HEK293 (cell line): Measurements from ENCODE around the gene PRR5.
"Not testable (repeated sequence)": the region's sequence is repeated elsewhere in the genome, so short reads cannot be mapped to it uniquely, and the experiment has no call there.

Experiments used
- CTCF ChIA-PET: fragments of 350-600 bp; formaldehyde crosslinking; extraction: SDS; loops from one replicate; lab custom pipeline; 2021; ENCODE audit warnings: antibody characterized with exemption; lab: Yijun Ruan, JAX
- POLR2A ChIA-PET: fragments of 300-600 bp; formaldehyde crosslinking; extraction: SDS; loops from one replicate; lab custom pipeline; 2020; ENCODE audit warnings: antibody characterized with exemption, inconsistent platforms; lab: Yijun Ruan, JAX
- H3K27ac ChIP-seq: fragments of 200-500 bp; sonication (Bioruptor generic); 2 replicates; pipeline ENCODE4 v1.5.1; 2014; ENCODE audit warnings: low read depth, low read length, control low read depth, inconsistent platforms; ENCODE audit errors: extremely low read depth
- H3K36me3 ChIP-seq, 2 experiments: fragments of 200-500 bp in 1 of 2; sonication (Bioruptor generic) in 1 of 2; 1 replicate in 1 of 2; 2 replicates in 1 of 2; pipeline ENCODE4 v1.5.1; 2014 to 2017; ENCODE audit warnings: inconsistent platforms in 2 of 2, low read length in 2 of 2; ENCODE audit not compliant: control insufficient read depth in 2 of 2, insufficient read depth in 1 of 2
- H3K4me1 ChIP-seq: fragments of 200-500 bp; sonication (Bioruptor generic); 2 replicates; pipeline ENCODE4 v1.5.1; 2014; ENCODE audit warnings: mild to moderate bottlenecking, low read length, inconsistent platforms; ENCODE audit not compliant: control insufficient read depth, insufficient read depth
- H3K4me3 ChIP-seq: 2 replicates; pipeline ENCODE4 v1.5.1; 2011; ENCODE audit warnings: low read depth, mild to moderate bottlenecking, control low read depth, low read length, moderate library complexity
- H3K9me3 ChIP-seq: fragments of 200-500 bp; sonication (Bioruptor generic); 2 replicates; pipeline ENCODE4 v1.5.1; 2014; ENCODE audit warnings: low read depth, low read length, inconsistent platforms; ENCODE audit not compliant: control insufficient read depth, insufficient read depth
- EGR2 ChIP-seq: fragments of 450-650 bp; formaldehyde crosslinking; IDR thresholded peaks from 2 replicates; pipeline ENCODE4 v1.5.1; 2016; ENCODE audit warnings: low read depth, missing biosample characterization, missing genetic modification characterization
- GLIS2 ChIP-seq: fragments of 450-650 bp; formaldehyde crosslinking; IDR thresholded peaks from 2 replicates; pipeline ENCODE4 v1.5.1; 2016; ENCODE audit warnings: missing biosample characterization, missing genetic modification characterization
- ZFHX2 ChIP-seq: fragments of 450-650 bp; formaldehyde crosslinking; conservative IDR thresholded peaks from 2 replicates; pipeline ENCODE4 v1.5.1; 2016; ENCODE audit warnings: missing biosample characterization, missing genetic modification characterization
- ZNF121 ChIP-seq: fragments of 450-650 bp; formaldehyde crosslinking; IDR thresholded peaks from 2 replicates; pipeline ENCODE4 v1.5.1; 2016; ENCODE audit warnings: missing biosample characterization, missing genetic modification characterization
- ZNF140 ChIP-seq: fragments of 450-650 bp; formaldehyde crosslinking; IDR thresholded peaks from 2 replicates; pipeline ENCODE4 v1.5.1; 2016; ENCODE audit warnings: missing biosample characterization, missing genetic modification characterization
- ZNF148 ChIP-seq: fragments of 450-650 bp; formaldehyde crosslinking; IDR thresholded peaks from 2 replicates; pipeline ENCODE4 v1.5.0; 2017; ENCODE audit warnings: missing biosample characterization, missing genetic modification characterization, borderline replicate concordance
- ZNF248 ChIP-seq: fragments of 450-650 bp; formaldehyde crosslinking; IDR thresholded peaks from 2 replicates; pipeline ENCODE4 v1.5.1; 2017; ENCODE audit warnings: missing biosample characterization, missing genetic modification characterization
- ZNF324 ChIP-seq: fragments of 450-650 bp; formaldehyde crosslinking; IDR thresholded peaks from 2 replicates; pipeline ENCODE4 v1.5.1; 2016; ENCODE audit warnings: missing biosample characterization, missing genetic modification characterization
- ZNF677 ChIP-seq: fragments of 450-650 bp; IDR thresholded peaks from 2 replicates; pipeline ENCODE4 v1.5.0; 2018; ENCODE audit warnings: missing biosample characterization, mild to moderate bottlenecking, missing genetic modification characterization, moderate library complexity
- TF ChIP-seq, protein P1 (sequence below): fragments of 450-650 bp; formaldehyde crosslinking; IDR thresholded peaks from 2 replicates; pipeline ENCODE4 v1.5.1; 2017; ENCODE audit warnings: missing biosample characterization, missing genetic modification characterization
- TF ChIP-seq, protein P2 (sequence below): fragments of 450-650 bp; formaldehyde crosslinking; IDR thresholded peaks from 2 replicates; pipeline ENCODE4 v1.5.1; 2016; ENCODE audit warnings: missing biosample characterization, missing genetic modification characterization
- TF ChIP-seq, protein P3 (sequence below): fragments of 450-650 bp; formaldehyde crosslinking; IDR thresholded peaks from 2 replicates; pipeline ENCODE4 v1.5.1; 2017; ENCODE audit warnings: missing biosample characterization, missing genetic modification characterization

PRR5 gene

DNA sequence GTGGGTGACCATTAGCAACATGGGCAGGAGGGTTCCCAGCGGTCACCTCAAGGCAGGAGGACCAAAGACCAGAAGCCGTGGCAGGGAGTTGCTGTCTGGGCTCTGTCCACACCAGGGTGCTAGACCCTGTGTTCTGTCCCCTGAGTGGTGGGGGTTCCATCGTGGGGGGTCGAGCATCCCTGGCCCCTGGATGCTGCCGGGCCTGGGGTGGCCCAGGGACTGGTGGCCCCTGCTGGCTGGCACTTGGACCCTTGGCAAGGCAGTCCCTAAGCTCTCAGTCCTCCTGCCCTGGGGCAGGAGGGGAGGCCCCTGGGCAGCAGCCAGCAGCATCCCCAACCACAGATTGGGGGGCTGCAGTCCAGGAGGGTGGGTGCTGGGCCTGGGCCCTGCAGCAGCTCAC is 37.0 kb downstream of the PRR5 start:
- no peaks in the 10 kb centered on the region for H3K9me3 ChIP-seq
- POLR2A ChIA-PET: no interaction called here
- CTCF ChIA-PET: interaction anchor here (0.5 to 1.2 kb wide), 3 partner anchors 41 to 54 kb away, joined by 3 to 5 read pairs (median 5); no protein-coding TSS in a partner anchor
- no peaks in the 10 kb centered on the region for H3K4me1 ChIP-seq
- no peaks in the 10 kb centered on the region for H3K36me3 ChIP-seq
- TF ChIP-seq ZNF324 (tag by site-specific recombination) (no peak), GLIS2 (tag by site-specific recombination) (0 out of 2 replicates have a peak, but pooled peaks have one; percentile 18), ZNF248 (tag by site-specific recombination) (no peak)
- no peak overlapping the region for H3K4me3 ChIP-seq
- H3K27ac ChIP-seq: no peak overlapping the region

DNA sequence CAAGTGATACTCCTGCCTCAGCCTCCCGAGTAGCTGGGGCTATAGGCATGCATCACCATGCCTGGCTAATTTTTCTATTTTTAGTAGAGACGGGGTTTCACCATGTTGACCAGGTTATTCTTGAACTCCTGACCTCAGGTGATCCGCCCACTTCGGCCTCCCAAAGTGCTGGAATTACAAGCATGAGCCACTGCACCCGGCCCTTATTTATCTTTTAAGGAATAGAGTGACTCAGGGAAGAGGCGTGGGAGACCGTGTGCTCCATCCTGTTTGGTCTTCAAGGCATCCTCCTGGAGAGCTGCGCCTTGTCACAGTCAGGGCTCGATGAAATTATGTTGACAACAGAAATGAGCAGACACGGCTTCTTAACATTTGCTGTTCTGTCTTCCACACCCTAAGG is 37.7 kb downstream of the PRR5 start:
- CTCF ChIA-PET: interaction anchor here (1.0 kb wide), 1 partner anchor 42 kb away, joined by 4 read pairs; no protein-coding TSS in a partner anchor
- POLR2A ChIA-PET: interaction anchor here (1.3 kb wide), 1 partner anchor 10 kb away, joined by 4 read pairs; no protein-coding TSS in a partner anchor

GRCh38 chr22:44740307-44740706 is 38.3 kb downstream of the PRR5 start:
- Histone ChIP-seq H3K36me3 (no peaks in the 10 kb centered on the region), H3K4me1 (no peaks in the 10 kb centered on the region), H3K4me3 (no peak overlapping the region), H3K27ac (no peak overlapping the region), H3K9me3 (no peaks in the 10 kb centered on the region)
- TF ChIP-seq ZNF121 (tag by site-specific recombination): no peak
- peak; percentile 92 for TF ChIP-seq EGR2 (tag by site-specific recombination)
- TF ChIP-seq ZFHX2: peak; percentile 86
- TF ChIP-seq ZNF677 (tag by site-specific recombination): no peak
- TF ChIP-seq, protein P1, sequence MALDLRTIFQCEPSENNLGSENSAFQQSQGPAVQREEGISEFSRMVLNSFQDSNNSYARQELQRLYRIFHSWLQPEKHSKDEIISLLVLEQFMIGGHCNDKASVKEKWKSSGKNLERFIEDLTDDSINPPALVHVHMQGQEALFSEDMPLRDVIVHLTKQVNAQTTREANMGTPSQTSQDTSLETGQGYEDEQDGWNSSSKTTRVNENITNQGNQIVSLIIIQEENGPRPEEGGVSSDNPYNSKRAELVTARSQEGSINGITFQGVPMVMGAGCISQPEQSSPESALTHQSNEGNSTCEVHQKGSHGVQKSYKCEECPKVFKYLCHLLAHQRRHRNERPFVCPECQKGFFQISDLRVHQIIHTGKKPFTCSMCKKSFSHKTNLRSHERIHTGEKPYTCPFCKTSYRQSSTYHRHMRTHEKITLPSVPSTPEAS (tag by site-specific recombination): peak; percentile 74
- TF ChIP-seq ZNF148 (tag by site-specific recombination): no peak
- ChIA-PET CTCF (interaction anchor here (0.9 to 2.1 kb wide), 5 partner anchors 19 to 81 kb away, joined by 3 to 7 read pairs (median 4); no protein-coding TSS in a partner anchor), POLR2A (interaction anchor here (1.3 kb wide), 1 partner anchor 10 kb away, joined by 4 read pairs; no protein-coding TSS in a partner anchor)

More for the DNA sequence above, 37.7 kb downstream of the PRR5 start:
- H3K27ac ChIP-seq, H3K4me1 ChIP-seq, H3K36me3 ChIP-seq, H3K9me3 ChIP-seq, H3K4me3 ChIP-seq: not testable (repeated sequence)

DNA sequence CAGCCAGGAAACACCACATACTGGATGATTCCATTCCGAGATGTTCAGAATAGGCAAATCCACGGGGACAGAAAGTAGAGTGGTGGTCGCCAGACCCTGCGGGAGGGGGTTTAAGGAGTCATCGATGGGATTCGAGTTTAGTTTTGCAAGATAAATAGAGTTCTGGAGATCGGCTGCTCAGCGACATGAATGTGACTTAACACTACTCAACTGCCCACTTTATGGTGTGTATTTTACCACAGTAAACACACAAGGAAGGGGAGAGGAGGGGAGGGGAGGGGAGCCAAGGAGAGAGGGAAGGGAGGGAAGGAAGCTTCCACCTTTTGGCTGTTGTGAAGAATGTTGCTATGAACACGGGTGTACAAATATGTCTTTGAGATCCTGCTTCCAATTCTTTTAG is 39.9 kb downstream of the PRR5 start:
- ChIA-PET CTCF (interaction anchor here (2.1 kb wide), 1 partner anchor 79 kb away, joined by 5 read pairs; no protein-coding TSS in a partner anchor), POLR2A (no interaction called here)
- no peaks in the 10 kb centered on the region for H3K4me1 ChIP-seq
- H3K36me3 ChIP-seq: no peaks in the 10 kb centered on the region
- TF ChIP-seq, protein P2, sequence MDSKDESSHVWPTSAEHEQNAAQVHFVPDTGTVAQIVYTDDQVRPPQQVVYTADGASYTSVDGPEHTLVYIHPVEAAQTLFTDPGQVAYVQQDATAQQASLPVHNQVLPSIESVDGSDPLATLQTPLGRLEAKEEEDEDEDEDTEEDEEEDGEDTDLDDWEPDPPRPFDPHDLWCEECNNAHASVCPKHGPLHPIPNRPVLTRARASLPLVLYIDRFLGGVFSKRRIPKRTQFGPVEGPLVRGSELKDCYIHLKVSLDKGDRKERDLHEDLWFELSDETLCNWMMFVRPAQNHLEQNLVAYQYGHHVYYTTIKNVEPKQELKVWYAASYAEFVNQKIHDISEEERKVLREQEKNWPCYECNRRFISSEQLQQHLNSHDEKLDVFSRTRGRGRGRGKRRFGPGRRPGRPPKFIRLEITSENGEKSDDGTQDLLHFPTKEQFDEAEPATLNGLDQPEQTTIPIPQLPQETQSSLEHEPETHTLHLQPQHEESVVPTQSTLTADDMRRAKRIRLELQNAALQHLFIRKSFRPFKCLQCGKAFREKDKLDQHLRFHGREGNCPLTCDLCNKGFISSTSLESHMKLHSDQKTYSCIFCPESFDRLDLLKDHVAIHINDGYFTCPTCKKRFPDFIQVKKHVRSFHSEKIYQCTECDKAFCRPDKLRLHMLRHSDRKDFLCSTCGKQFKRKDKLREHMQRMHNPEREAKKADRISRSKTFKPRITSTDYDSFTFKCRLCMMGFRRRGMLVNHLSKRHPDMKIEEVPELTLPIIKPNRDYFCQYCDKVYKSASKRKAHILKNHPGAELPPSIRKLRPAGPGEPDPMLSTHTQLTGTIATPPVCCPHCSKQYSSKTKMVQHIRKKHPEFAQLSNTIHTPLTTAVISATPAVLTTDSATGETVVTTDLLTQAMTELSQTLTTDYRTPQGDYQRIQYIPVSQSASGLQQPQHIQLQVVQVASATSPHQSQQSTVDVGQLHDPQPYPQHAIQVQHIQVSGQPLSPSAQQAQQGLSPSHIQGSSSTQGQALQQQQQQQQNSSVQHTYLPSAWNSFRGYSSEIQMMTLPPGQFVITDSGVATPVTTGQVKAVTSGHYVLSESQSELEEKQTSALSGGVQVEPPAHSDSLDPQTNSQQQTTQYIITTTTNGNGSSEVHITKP (tag by site-specific recombination): 0 out of 2 replicates have a peak, but pooled peaks have one; percentile 12
- TF ChIP-seq ZNF140 (tag by site-specific recombination): no peak
- TF ChIP-seq, protein P3, sequence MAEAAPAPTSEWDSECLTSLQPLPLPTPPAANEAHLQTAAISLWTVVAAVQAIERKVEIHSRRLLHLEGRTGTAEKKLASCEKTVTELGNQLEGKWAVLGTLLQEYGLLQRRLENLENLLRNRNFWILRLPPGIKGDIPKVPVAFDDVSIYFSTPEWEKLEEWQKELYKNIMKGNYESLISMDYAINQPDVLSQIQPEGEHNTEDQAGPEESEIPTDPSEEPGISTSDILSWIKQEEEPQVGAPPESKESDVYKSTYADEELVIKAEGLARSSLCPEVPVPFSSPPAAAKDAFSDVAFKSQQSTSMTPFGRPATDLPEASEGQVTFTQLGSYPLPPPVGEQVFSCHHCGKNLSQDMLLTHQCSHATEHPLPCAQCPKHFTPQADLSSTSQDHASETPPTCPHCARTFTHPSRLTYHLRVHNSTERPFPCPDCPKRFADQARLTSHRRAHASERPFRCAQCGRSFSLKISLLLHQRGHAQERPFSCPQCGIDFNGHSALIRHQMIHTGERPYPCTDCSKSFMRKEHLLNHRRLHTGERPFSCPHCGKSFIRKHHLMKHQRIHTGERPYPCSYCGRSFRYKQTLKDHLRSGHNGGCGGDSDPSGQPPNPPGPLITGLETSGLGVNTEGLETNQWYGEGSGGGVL (tag by site-specific recombination): peak; percentile 43; the same call in 1 of the 2 replicates
- no peak overlapping the region for H3K27ac ChIP-seq
- H3K4me3 ChIP-seq: no peak overlapping the region
- no peaks in the 10 kb centered on the region for H3K9me3 ChIP-seq
